Liver (tissue), 9 donors: ENCODE results near the gene DBNDD2. TPM values are rescaled to one million over a fixed set of nuclear protein-coding genes. Genes with fewer than 3 reads are reported as not detected.

ENCODE experiments used
- DNase-seq: peaks from one replicate; pipeline ENCODE4 v3.0.0-alpha.2; 2017; ENCODE audit warnings: low spot score
- H3K27ac ChIP-seq, 2 donors: one replicate each; pipeline ENCODE4 v1.7.0; 2013; ENCODE audit warnings: inconsistent platforms in 2 of 2, low read length in 2 of 2, control low read depth in 1 of 2, low read depth in 1 of 2, mild to moderate bottlenecking in 1 of 2
- H3K27me3 ChIP-seq, 4 donors: one replicate each; pipeline versions ENCODE4 v1.6.1 to v1.7.0; 2013; ENCODE audit warnings: low read length in 3 of 4, inconsistent platforms in 1 of 4, mild to moderate bottlenecking in 1 of 4, moderate library complexity in 1 of 4; ENCODE audit not compliant: control insufficient read depth in 4 of 4, insufficient read depth in 4 of 4
- H3K36me3 ChIP-seq, 4 donors: one replicate each; pipeline versions ENCODE4 v1.6.1 to v1.7.0; 2013; ENCODE audit warnings: low read length in 3 of 4, mild to moderate bottlenecking in 3 of 4, low read depth in 1 of 4, moderate library complexity in 1 of 4; ENCODE audit not compliant: control insufficient read depth in 4 of 4, insufficient read depth in 3 of 4
- H3K4me1 ChIP-seq, 4 donors: one replicate each; pipeline versions ENCODE4 v1.6.1 to v1.7.0; 2013; ENCODE audit warnings: low read length in 3 of 4, mild to moderate bottlenecking in 3 of 4, moderate library complexity in 1 of 4; ENCODE audit not compliant: control insufficient read depth in 4 of 4, insufficient read depth in 4 of 4
- H3K4me3 ChIP-seq, 3 donors: one replicate each; pipeline versions ENCODE4 v1.6.1 to v1.7.0; 2013; ENCODE audit warnings: low read length in 3 of 3, control low read depth in 1 of 3, low read depth in 1 of 3, mild to moderate bottlenecking in 1 of 3
- H3K9ac ChIP-seq, 2 donors: one replicate each; pipeline ENCODE4 v1.7.0; 2013; ENCODE audit warnings: low read length in 2 of 2, mild to moderate bottlenecking in 2 of 2, moderate library complexity in 2 of 2, control low read depth in 1 of 2, low read depth in 1 of 2
- H3K9me3 ChIP-seq, 4 donors: one replicate each; pipeline versions ENCODE4 v1.6.1 to v1.7.0; 2013; ENCODE audit warnings: low read length in 3 of 4; ENCODE audit not compliant: control insufficient read depth in 4 of 4
- ATF3 ChIP-seq: IDR thresholded peaks from 2 replicates; pipeline ENCODE4 v1.6.1; 2016; ENCODE audit warnings: antibody characterized with exemption
- CTCF ChIP-seq: fragments of 150-350 bp; IDR thresholded peaks from 2 replicates; pipeline ENCODE4 v1.5.1; 2017; ENCODE audit warnings: improper control_type of control experiment, low read depth, low read length; ENCODE audit not compliant: missing input control
- EGR1 ChIP-seq, 2 donors: IDR thresholded peaks; 2 replicates each; pipeline ENCODE4 v1.6.1; 2016 to 2018; ENCODE audit warnings: antibody characterized with exemption in 2 of 2, low read depth in 2 of 2
- FOXA1 ChIP-seq: IDR thresholded peaks from 2 replicates; pipeline ENCODE4 v1.6.1; 2016; ENCODE audit warnings: antibody characterized with exemption
- FOXA2 ChIP-seq: IDR thresholded peaks from 2 replicates; pipeline ENCODE4 v1.6.1; 2016; ENCODE audit warnings: antibody characterized with exemption
- GABPA ChIP-seq, 2 donors: IDR thresholded peaks in 1 of 2; conservative IDR thresholded peaks in 1 of 2; 2 replicates each; pipeline ENCODE4 v1.6.1; 2016; ENCODE audit warnings: antibody characterized with exemption in 2 of 2, mild to moderate bottlenecking in 1 of 2, moderate library complexity in 1 of 2
- HNF4A ChIP-seq, 2 donors: conservative IDR thresholded peaks; 2 replicates each; pipeline ENCODE4 v1.6.1; 2016; ENCODE audit warnings: antibody characterized with exemption in 2 of 2, mild to moderate bottlenecking in 2 of 2
- HNF4G ChIP-seq: IDR thresholded peaks from 2 replicates; pipeline ENCODE4 v1.6.1; 2016; ENCODE audit warnings: antibody characterized with exemption
- JUND ChIP-seq, 2 donors: IDR thresholded peaks; 2 replicates each; pipeline ENCODE4 v1.6.1; 2016; ENCODE audit warnings: antibody characterized with exemption in 2 of 2
- MAX ChIP-seq: IDR thresholded peaks from 2 replicates; pipeline ENCODE4 v1.6.1; 2016; ENCODE audit warnings: antibody characterized with exemption
- NR2F2 ChIP-seq: IDR thresholded peaks from 2 replicates; pipeline ENCODE4 v1.6.1; 2016; ENCODE audit warnings: antibody characterized with exemption
- RAD21 ChIP-seq, 2 donors: IDR thresholded peaks; 2 replicates each; pipeline ENCODE4 v1.6.1; 2016; ENCODE audit warnings: antibody characterized with exemption in 2 of 2, mild to moderate bottlenecking in 2 of 2
- REST ChIP-seq: IDR thresholded peaks from 2 replicates; pipeline ENCODE4 v1.6.1; 2016; ENCODE audit warnings: antibody characterized with exemption, mild to moderate bottlenecking
- RXRA ChIP-seq, 2 donors: IDR thresholded peaks; 2 replicates each; pipeline ENCODE4 v1.6.1; 2017 to 2018; ENCODE audit warnings: antibody characterized with exemption in 2 of 2, mild to moderate bottlenecking in 1 of 2
- SP1 ChIP-seq: IDR thresholded peaks from 2 replicates; pipeline ENCODE4 v1.6.1; 2018; ENCODE audit warnings: antibody characterized with exemption, mild to moderate bottlenecking
- TAF1 ChIP-seq: conservative IDR thresholded peaks from 2 replicates; pipeline ENCODE4 v1.6.1; 2016; ENCODE audit warnings: antibody characterized with exemption, mild to moderate bottlenecking
- YY1 ChIP-seq: IDR thresholded peaks from 2 replicates; pipeline ENCODE4 v1.6.1; 2016; ENCODE audit warnings: antibody characterized with exemption, mild to moderate bottlenecking
- ZBTB33 ChIP-seq: IDR thresholded peaks from 2 replicates; pipeline ENCODE4 v1.6.1; 2016; ENCODE audit warnings: antibody characterized with exemption
- WGBS: extraction: QIAGEN DNeasy Blood & Tissue Kit; methylation state at CpG from one replicate; pipeline ENCODE4 v1.1.7; 2013; 5-methylcytosine and 5-hydroxymethylcytosine counted together
- polyA plus RNA-seq, 2 donors: library from polyadenylated mRNA; stranded (reverse) in 1 of 2; unstranded in 1 of 2; fragments of 200-250 nt in 1 of 2; fragments of >200 nt in 1 of 2; fragmentation: Nextera tagmentation in 1 of 2; extraction: Ambion mirVana in 1 of 2; gene quantifications; one replicate each; pipeline versions ENCODE4 v1.2.1 to v1.2.3, GENCODE V29; 2013 to 2015
- total RNA-seq, 2 donors: library from RNA; depleted of rRNA; stranded (reverse); fragments of >200 nt; gene quantifications; one replicate each; pipeline ENCODE4 v1.2.3, GENCODE V29; 2014
- donor health status: healthy.
- donor health status: healthy.
- donor health status: healthy.
- donor health status: healthy.
- donor health status: healthy.

Gene DBNDD2
- total and polyA plus RNA-seq, 4 donors: 2.1 to 4.6 (median 2.7) TPM

GRCh38 chr20:45366192-45366591 lies 41.9 kb upstream of the DBNDD2 start:
- Histone ChIP-seq H3K9ac (no peak overlapping the region), H3K36me3 (peaks cover 0 to 24% (median 22%) of the 10 kb centered on the region in 4 donors), H3K4me1 (peaks cover 0 to 28% (median 17%) of the 10 kb centered on the region in 4 donors), H3K9me3 (no peaks in the 10 kb centered on the region), H3K4me3 (no peak overlapping the region), H3K27me3 (no peaks in the 10 kb centered on the region), H3K27ac (no peak overlapping the region)
- WGBS: 92% methylated on average over 1 of the region's 1 CpG
- DNase-seq: no peak
- no peak for TF ChIP-seq FOXA1
- no peak for TF ChIP-seq YY1
- no peak for TF ChIP-seq NR2F2
- no peak for TF ChIP-seq GABPA (IDR thresholded peaks at IDR 0.05 in 1 of 2, conservative IDR thresholded peaks at IDR 0.05 in 1 of 2)
- no peak for TF ChIP-seq HNF4A (conservative IDR thresholded peaks at IDR 0.05)
- no peak for TF ChIP-seq MAX
- TF ChIP-seq RAD21 (IDR thresholded peaks at IDR 0.05): no peak

GRCh38 chr20:45366631-45367030 lies 41.5 kb upstream of the DBNDD2 start:
- no peak for TF ChIP-seq RXRA (IDR thresholded peaks at IDR 0.05)
- no peak for TF ChIP-seq RAD21 (IDR thresholded peaks at IDR 0.05)
- TF ChIP-seq CTCF: no peak
- TF ChIP-seq HNF4G: no peak
- TF ChIP-seq YY1: no peak
- no peak for TF ChIP-seq HNF4A (conservative IDR thresholded peaks at IDR 0.05)
- no peak for TF ChIP-seq EGR1 (IDR thresholded peaks at IDR 0.05; ENCODE audit: low read depth in 2 of 2)
- TF ChIP-seq FOXA2: no peak
- TF ChIP-seq ATF3: no peak
- TF ChIP-seq MAX: no peak
- no peak for TF ChIP-seq REST
- no peak for TF ChIP-seq FOXA1
- TF ChIP-seq SP1: no peak
- TF ChIP-seq NR2F2: no peak
- TF ChIP-seq GABPA (IDR thresholded peaks at IDR 0.05 in 1 of 2, conservative IDR thresholded peaks at IDR 0.05 in 1 of 2): no peak
- TF ChIP-seq ZBTB33: no peak
- TF ChIP-seq JUND (IDR thresholded peaks at IDR 0.05): no peak
- TF ChIP-seq TAF1: no peak
- Histone ChIP-seq H3K9ac (no peak overlapping the region), H3K27me3 (no peaks in the 10 kb centered on the region), H3K9me3 (no peaks in the 10 kb centered on the region), H3K4me1 (peaks cover 0 to 27% (median 17%) of the 10 kb centered on the region in 4 donors), H3K27ac (no peak overlapping the region), H3K4me3 (no peak overlapping the region), H3K36me3 (peaks cover 0 to 24% (median 22%) of the 10 kb centered on the region in 4 donors)
- no peak for DNase-seq
- 90% methylated on average over 11 of the region's 11 CpGs for WGBS
